MM.1S (cell line): ENCODE data around the gene GP1BA.

Experiments
- EZH2 ChIP-seq: fragments of 300-600 bp; sonication (generic); optimal IDR thresholded peaks from 2 replicates; pipeline ENCODE3; 2017; ENCODE audit warnings: low read depth, mild to moderate bottlenecking, antibody characterized with exemption, low read length, mixed read lengths
- EZH2phosphoT487 ChIP-seq: fragments of 300-600 bp; sonication (generic); IDR thresholded peaks from 2 replicates; pipeline ENCODE4 v1.6.1; 2018; ENCODE audit warnings: antibody characterized with exemption, low read length
- TF ChIP-seq, protein P1 (sequence below): fragments of 300-600 bp; sonication (generic); IDR thresholded peaks from 2 replicates; pipeline ENCODE4 v1.5.1; 2016; ENCODE audit warnings: antibody characterized with exemption, low read length, mixed read lengths

DNA sequence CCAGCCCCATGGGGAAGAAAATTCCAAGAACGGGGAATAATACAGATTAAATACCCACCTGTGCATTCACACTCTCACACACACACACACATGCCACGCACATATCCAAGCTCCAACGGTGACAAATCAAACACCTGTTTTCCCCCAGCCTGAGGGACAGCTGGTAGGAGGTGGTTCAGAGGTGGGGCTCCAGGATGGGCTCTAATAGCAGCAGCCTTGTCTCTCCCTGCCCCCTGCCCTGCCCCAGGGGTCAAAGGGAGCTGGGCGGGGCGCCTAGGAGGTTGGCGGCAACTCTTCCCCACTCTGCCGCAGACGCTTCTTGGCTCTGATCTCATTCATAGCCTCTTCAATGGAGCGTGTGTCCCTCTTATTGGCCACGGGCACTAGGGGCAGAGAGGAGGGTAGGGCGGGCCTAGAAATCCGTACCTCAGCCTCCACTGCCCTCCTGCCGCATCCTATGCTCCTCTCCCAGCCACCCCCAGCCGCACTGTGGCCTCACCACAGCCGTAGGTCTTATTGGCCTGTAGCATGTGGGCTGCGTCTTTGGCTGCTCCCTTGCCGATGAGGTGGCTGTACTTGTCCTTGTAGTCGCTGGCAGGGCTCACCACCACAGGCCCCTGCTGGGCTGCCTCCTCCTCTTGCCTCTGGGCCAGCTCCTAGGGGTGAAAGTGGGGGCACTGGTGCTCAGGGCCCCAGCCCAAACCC, 27.3 kb downstream of the GP1BA start:
- TF ChIP-seq, protein P1, sequence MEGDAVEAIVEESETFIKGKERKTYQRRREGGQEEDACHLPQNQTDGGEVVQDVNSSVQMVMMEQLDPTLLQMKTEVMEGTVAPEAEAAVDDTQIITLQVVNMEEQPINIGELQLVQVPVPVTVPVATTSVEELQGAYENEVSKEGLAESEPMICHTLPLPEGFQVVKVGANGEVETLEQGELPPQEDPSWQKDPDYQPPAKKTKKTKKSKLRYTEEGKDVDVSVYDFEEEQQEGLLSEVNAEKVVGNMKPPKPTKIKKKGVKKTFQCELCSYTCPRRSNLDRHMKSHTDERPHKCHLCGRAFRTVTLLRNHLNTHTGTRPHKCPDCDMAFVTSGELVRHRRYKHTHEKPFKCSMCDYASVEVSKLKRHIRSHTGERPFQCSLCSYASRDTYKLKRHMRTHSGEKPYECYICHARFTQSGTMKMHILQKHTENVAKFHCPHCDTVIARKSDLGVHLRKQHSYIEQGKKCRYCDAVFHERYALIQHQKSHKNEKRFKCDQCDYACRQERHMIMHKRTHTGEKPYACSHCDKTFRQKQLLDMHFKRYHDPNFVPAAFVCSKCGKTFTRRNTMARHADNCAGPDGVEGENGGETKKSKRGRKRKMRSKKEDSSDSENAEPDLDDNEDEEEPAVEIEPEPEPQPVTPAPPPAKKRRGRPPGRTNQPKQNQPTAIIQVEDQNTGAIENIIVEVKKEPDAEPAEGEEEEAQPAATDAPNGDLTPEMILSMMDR = no peak
- TF ChIP-seq EZH2phosphoT487 = no peak
- TF ChIP-seq EZH2 = no peak
